Activated T-helper 17 cell treated with anti-CD3 and anti-CD28 coated beads, Interleukin-2, amount 50 U/mL, for 72 hours (primary cell): ENCODE data around the gene NRP1. TPM values are rescaled to one million over a fixed set of nuclear protein-coding genes. Genes with fewer than 3 reads are reported as not detected.
A peak's percentile ranks its signal among the peaks of the same experiment; 100 is the strongest.

Experiments
- ATAC-seq: fragments of 150-1000 bp; cut with Tn5 transposase; replicated peaks from 2 replicates; pipeline ENCODE4 v1.10.0; 2021; ENCODE audit warnings: mild to moderate bottlenecking, moderate library complexity
- H3K27ac Mint-ChIP-seq: one replicate; pipeline ENCODE4 v1.8.0; 2022; ENCODE audit warnings: mixed read lengths
- H3K27me3 Mint-ChIP-seq: one replicate; pipeline ENCODE4 v1.8.0; 2022; ENCODE audit warnings: mixed read lengths
- H3K36me3 Mint-ChIP-seq: one replicate; pipeline ENCODE4 v1.8.0; 2022; ENCODE audit warnings: low read depth, mild to moderate bottlenecking, mixed read lengths
- H3K4me1 Mint-ChIP-seq: one replicate; pipeline ENCODE4 v1.8.0; 2022; ENCODE audit warnings: mixed read lengths
- H3K4me3 Mint-ChIP-seq: one replicate; pipeline ENCODE4 v1.8.0; 2022; ENCODE audit warnings: mild to moderate bottlenecking, mixed read lengths
- H3K9me3 Mint-ChIP-seq: one replicate; pipeline ENCODE4 v1.8.0; 2022; ENCODE audit warnings: mixed read lengths
- total RNA-seq, 2 donors: library from RNA; stranded (reverse); gene quantifications; one replicate each; pipeline ENCODE4 v1.2.3, GENCODE V29; 2022

Gene NRP1
- total RNA-seq, 2 donors from 2014 or later, result 0.90 to 1.2 TPM

- H3K4me1 Mint-ChIP-seq, result peaks cover 66% of the 10 kb centered on the region
- H3K27me3 Mint-ChIP-seq, result no peaks in the 10 kb centered on the region
- peak overlapping the region; percentile 76 for H3K27ac Mint-ChIP-seq
- ATAC-seq, result no peak
- peaks cover 6% of the 10 kb centered on the region for H3K36me3 Mint-ChIP-seq
- H3K9me3 Mint-ChIP-seq, result no peaks in the 10 kb centered on the region
- H3K4me3 Mint-ChIP-seq, result peak overlapping the region; percentile 56
These were observed 205.1 kb downstream of the NRP1 start for GRCh38 chr10:33129141-33129995.

DNA sequence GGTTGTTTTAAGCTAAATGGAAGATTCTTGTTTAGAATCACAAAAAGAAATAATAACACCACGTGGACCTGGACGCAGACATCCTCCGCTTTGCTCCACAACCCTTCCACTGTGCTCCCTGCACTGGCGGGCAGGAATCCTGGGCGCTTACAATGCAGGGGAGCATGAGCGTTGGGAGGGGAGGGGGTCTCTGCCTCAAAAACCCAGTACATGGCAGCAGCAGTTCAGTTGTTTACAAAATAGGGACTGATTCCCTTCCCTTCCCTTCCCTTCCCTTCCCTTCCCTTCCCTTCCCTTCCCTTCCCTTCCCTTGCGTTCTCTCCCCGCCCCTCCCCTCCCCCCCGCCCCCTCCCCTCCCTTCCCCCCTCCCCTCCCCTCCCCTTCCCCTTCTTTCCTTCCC lies 206.8 kb downstream of the NRP1 start:
- Mint-ChIP-seq H3K4me1 (peaks cover 60% of the 10 kb centered on the region), H3K4me3 (peak overlapping the region; percentile 75), H3K27me3 (no peaks in the 10 kb centered on the region), H3K36me3 (no peaks in the 10 kb centered on the region), H3K9me3 (no peaks in the 10 kb centered on the region), H3K27ac (peak overlapping the region; percentile 76)
- no peak for ATAC-seq
